ENCODE results near the gene INHBE. TPM values are rescaled to one million over a fixed set of nuclear protein-coding genes. Genes with fewer than 3 reads are reported as not detected.
"Not testable (repeated sequence)": the region's sequence is repeated elsewhere in the genome, so short reads cannot be mapped to it uniquely, and the experiment has no call there.

The INHBE gene, protein sequence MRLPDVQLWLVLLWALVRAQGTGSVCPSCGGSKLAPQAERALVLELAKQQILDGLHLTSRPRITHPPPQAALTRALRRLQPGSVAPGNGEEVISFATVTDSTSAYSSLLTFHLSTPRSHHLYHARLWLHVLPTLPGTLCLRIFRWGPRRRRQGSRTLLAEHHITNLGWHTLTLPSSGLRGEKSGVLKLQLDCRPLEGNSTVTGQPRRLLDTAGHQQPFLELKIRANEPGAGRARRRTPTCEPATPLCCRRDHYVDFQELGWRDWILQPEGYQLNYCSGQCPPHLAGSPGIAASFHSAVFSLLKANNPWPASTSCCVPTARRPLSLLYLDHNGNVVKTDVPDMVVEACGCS
- total RNA-seq: under 1 TPM; 0.18 to 0.23 TPM

DNA sequence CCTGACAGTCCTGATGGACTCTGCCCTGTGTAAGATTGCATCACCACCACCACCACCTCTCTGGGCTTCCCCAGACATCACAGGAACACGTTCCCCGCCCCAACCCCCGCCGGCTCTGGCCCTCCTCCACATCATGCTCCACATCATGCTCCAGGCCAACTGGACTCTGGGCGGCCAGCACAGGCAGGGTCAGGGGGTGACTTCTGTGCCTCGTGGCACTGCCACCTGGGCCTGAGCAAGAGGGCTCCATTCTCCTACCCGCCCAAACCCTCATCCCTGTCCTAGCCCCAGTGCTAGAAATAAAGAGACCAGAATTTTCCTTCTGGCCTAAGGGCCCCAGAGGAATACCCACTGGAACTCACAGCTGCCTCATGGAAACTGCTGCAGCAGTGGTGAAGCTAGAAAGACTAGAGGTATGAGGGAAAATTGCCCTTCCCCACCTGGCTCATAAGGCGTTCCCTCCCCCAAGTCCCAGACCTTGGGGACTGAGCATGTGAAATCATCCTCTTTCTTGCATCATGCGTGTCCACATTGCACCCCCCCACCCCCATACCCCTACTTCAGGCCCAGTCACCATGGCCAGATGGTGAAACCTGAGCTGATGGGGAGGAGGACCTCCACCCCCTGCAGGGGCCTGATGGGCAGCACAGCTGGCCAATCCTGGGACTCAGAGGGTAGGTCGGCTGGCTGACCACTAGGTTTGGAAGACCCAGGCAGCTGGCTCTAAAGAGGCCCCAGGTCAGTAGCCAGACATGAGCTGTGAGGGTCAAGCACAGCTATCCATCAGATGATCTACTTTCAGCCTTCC is at the start of gene INHBE:
TSS of gene INHBE (plus strand) at position 742 of the 808 bp plus-strand sequence. CDS start 230 bp downstream, outside the sequence.
- Mint-ChIP-seq H3K9me3 (no peaks in the 10 kb centered on the region), H3K36me3 (no peaks in the 10 kb centered on the region), H3K27ac (peak within 1 kb of the TSS in 1 of 2 donors; percentile 0)
- DNase-seq (ENCODE audit: low spot score in 2 of 2): no peak
- no peak for ATAC-seq

DNA sequence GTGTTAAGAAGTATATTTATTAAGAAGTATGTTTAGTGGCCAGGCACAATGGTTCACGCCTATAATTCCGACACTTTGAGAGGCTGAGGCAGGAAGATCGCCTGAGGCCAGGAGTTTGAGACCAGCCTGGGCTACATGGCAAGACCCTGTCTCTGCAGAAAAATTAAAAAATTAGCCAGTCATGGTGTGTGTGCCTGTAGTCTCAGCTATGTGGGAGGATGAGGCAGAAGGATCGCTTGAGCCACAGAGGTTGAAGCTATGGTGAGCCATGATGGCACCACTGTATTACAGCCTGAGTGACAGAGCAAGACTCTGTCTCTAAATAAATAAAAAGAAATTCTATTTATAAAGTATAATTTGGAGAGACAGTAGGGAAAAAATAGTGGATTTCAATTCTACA is 44.6 kb upstream of the INHBE start:
- no peaks in the 10 kb centered on the region for H3K9me3 Mint-ChIP-seq
- DNase-seq (ENCODE audit: low spot score in 2 of 2) (no peak), ATAC-seq (no peak)
- H3K27ac Mint-ChIP-seq: no peak overlapping the region
- no peaks in the 10 kb centered on the region for H3K36me3 Mint-ChIP-seq

DNA sequence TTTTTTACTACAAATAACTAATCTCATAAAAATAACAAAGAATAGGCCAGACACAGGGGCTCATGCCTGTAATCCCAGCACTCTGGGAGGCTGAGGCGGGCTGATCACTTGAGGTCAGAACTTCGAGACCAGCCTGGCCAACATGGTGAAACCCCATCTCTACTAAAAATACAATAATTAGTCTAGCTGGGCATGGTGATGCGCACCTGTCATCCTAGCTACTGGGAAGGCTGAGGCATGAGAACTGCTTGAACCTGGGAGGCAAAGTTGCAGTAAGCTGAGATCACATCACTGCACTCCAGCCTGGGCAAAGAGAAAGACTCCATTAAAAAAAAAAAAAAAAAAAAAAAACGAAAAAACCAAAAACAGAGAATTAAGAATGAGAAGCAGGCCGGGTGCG is 40.9 kb upstream of the INHBE start:
- not testable (repeated sequence) for ATAC-seq; DNase-seq (ENCODE audit: low spot score in 2 of 2); H3K27ac Mint-ChIP-seq; H3K36me3 Mint-ChIP-seq; H3K9me3 Mint-ChIP-seq

DNA sequence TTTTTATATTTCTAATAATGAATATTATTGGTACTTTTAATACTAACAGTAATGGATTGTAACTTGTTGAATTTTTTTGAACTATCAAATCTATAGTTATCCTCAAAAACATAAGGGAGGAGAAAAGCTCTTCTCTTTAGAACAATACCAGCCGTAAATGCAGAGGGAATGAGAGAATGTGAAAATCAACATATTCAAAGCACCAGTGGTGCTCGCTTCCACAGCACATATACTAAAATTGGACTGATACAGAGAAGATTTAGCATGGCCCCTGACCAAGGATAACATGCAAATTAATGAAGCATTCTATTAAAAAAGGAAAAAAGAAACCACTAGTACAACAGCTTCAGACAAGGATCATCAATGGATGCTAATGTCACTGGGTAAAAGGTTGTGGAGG is 40.0 kb upstream of the INHBE start:
- Mint-ChIP-seq H3K27ac (no peak overlapping the region), H3K36me3 (no peaks in the 10 kb centered on the region), H3K9me3 (no peaks in the 10 kb centered on the region)
- ATAC-seq (no peak), DNase-seq (ENCODE audit: low spot score in 2 of 2) (no peak)

- ATAC-seq (no peak), DNase-seq (ENCODE audit: low spot score in 2 of 2) (no peak)
- no peaks in the 10 kb centered on the region for H3K36me3 Mint-ChIP-seq
- H3K9me3 Mint-ChIP-seq: no peaks in the 10 kb centered on the region
- no peak overlapping the region for H3K27ac Mint-ChIP-seq
These were observed 38.8 kb upstream of the INHBE start for GRCh38 chr12:57416039-57416996.

DNA sequence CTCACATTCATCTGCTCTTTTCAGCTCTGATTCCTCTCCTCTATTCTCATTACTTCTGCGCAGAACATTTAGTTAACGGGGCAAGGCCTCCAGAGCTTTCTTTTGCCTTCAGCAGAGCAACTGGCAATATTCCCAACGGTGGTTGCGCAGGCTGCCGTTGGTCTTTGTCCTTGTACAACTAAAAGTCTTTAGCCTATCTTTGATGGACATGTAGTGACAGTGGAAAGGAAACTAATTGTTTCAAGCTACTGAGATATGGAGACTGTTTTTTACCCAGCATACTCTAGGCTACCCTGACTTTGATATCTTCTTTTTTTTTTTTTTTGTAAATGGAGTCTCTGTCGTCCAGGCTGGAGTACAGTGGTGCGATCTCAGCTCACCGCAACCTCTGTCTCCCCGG is 36.9 kb upstream of the INHBE start:
- Mint-ChIP-seq H3K27ac (peak overlapping the region in 1 of 2 donors; percentile 7), H3K36me3 (peaks cover 0 to 4% of the 10 kb centered on the region in 2 donors), H3K9me3 (no peaks in the 10 kb centered on the region)
- DNase-seq (ENCODE audit: low spot score in 2 of 2) (no peak), ATAC-seq (no peak)

DNA sequence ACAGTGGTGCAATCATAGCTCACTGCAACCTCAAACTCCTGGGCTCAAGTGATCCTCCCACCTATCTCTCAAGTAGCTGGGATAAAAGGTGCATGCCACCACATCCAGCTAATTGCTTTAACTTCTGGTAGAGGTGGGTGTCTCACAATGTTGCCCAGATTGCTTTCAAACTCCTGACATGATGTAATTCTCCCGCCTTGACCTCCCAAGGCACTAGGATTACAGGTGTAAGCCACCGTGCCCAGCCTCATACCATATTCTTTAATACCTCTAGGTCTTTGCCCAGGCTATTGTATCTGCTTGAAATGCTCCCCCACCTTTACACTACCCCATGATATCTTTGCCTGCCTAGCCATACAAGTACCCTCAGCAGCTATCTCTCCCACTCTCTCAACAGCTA is 35.6 kb upstream of the INHBE start:
- no peaks in the 10 kb centered on the region for H3K9me3 Mint-ChIP-seq
- DNase-seq (ENCODE audit: low spot score in 2 of 2): no peak
- H3K27ac Mint-ChIP-seq: no peak overlapping the region
- ATAC-seq: no peak
- H3K36me3 Mint-ChIP-seq: peaks cover 4 to 8% of the 10 kb centered on the region in 2 donors

DNA sequence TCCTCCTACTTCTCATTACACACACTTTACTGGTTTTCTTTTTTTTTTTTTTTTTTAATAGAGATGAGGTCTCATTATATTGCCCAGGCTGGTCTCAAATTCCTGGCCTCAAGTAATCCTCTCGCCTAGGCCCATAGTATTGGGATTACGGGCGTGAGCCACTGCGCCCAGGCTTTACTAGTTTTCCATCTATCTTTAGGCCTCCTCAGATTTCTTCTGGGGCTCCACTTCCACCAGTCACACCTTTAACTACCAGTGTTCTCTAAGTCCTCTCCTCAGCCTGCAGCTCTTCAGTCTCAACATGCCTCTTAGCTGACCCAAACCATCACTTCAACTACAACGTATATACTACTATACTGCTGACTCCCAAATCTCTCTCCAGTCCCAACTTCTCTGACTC is 34.6 kb upstream of the INHBE start:
- H3K9me3 Mint-ChIP-seq: no peaks in the 10 kb centered on the region
- ATAC-seq (no peak), DNase-seq (ENCODE audit: low spot score in 2 of 2) (no peak)
- H3K27ac Mint-ChIP-seq: no peak overlapping the region
- peaks cover 9 to 10% of the 10 kb centered on the region in 2 donors for H3K36me3 Mint-ChIP-seq

GRCh38 chr12:57426948-57427347 is 28.2 kb upstream of the INHBE start:
- not testable (repeated sequence) for ATAC-seq; DNase-seq (ENCODE audit: low spot score in 2 of 2); H3K27ac Mint-ChIP-seq; H3K9me3 Mint-ChIP-seq
- H3K36me3 Mint-ChIP-seq: peaks cover 20 to 23% of the 10 kb centered on the region in 2 donors

DNA sequence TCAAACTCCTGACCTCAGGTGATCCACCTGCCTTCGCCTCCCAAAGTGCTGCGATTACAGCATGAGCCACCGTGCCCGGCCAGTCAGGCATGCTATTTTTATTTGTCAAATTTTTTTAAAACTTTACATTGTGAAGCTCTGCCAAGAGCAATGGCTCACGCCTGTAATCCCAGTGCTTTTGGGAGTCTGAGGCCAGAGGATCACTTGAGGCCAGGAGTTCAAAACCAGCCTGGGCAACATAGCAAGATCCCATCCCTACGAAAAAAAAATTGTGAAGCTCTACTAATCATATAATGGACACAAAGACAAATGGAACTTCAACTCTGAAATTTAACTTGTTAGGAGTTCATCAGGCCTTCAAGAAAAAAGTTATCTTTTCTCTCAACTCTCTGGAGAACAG is 26.1 kb upstream of the INHBE start:
- DNase-seq (ENCODE audit: low spot score in 2 of 2) (no peak), ATAC-seq (no peak)
- no peaks in the 10 kb centered on the region for H3K9me3 Mint-ChIP-seq
- H3K36me3 Mint-ChIP-seq: peaks cover 19 to 20% of the 10 kb centered on the region in 2 donors
- H3K27ac Mint-ChIP-seq: peak overlapping the region; percentile 83 to 99

- H3K36me3 Mint-ChIP-seq: peaks cover 14% of the 10 kb centered on the region in 2 donors
- no peaks in the 10 kb centered on the region for H3K9me3 Mint-ChIP-seq
- ATAC-seq (no peak), DNase-seq (ENCODE audit: low spot score in 2 of 2) (peak in 1 of 2 donors; percentile 52)
- peak overlapping the region; percentile 99 for H3K27ac Mint-ChIP-seq
These were observed 25.5 kb upstream of the INHBE start for GRCh38 chr12:57429473-57430111.

GRCh38 chr12:57430112-57430930 is 24.8 kb upstream of the INHBE start:
- peak overlapping the region; percentile 99 for H3K27ac Mint-ChIP-seq
- peak; percentile 71 to 74 for ATAC-seq
- DNase-seq (ENCODE audit: low spot score in 2 of 2): peak in 1 of 2 donors; percentile 56
- no peaks in the 10 kb centered on the region for H3K9me3 Mint-ChIP-seq
- H3K36me3 Mint-ChIP-seq: peaks cover 12 to 13% of the 10 kb centered on the region in 2 donors

GRCh38 chr12:57430931-57431566 is 24.1 kb upstream of the INHBE start, which contains the start of gene R3HDM2:
Gene R3HDM2, minus strand, starts transcription at chr12:57431043. Its CDS starts 120,615 bp downstream, at chr12:57310428.
- ATAC-seq (peak; percentile 98 to 99), DNase-seq (ENCODE audit: low spot score in 2 of 2) (peak; percentile 90 to 95)
- Mint-ChIP-seq H3K9me3 (no peaks in the 10 kb centered on the region), H3K27ac (peak within 1 kb of the TSS; percentile 99), H3K36me3 (peaks cover 7 to 13% of the 10 kb centered on the region in 2 donors)

- peak overlapping the region; percentile 99 for H3K27ac Mint-ChIP-seq
- peaks cover 7 to 13% of the 10 kb centered on the region in 2 donors for H3K36me3 Mint-ChIP-seq
- no peak for DNase-seq (ENCODE audit: low spot score in 2 of 2)
- H3K9me3 Mint-ChIP-seq: no peaks in the 10 kb centered on the region
- no peak for ATAC-seq
These were observed 23.4 kb upstream of the INHBE start for GRCh38 chr12:57431654-57432188.

DNA sequence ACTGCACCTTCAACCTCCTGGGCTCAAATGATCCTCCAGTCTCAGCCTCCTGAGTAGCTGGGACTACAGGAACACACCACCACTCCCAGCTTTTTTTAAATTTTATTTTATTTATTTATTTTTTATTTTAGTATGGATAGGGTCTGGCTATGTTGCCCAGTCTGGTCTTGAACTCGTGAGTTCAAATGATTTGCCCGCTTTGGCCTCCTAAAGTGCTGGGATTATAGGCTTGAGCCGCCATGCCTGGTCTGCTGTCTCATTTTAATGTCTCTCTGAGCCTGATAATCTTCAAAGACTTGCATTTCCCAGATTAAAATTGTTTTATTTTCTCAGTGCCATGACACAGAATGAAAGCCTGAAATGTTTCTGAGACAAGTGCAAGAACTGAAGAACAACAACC is 21.7 kb upstream of the INHBE start:
- Mint-ChIP-seq H3K9me3 (no peaks in the 10 kb centered on the region), H3K27ac (no peak overlapping the region), H3K36me3 (peaks cover 7 to 13% of the 10 kb centered on the region in 2 donors)
- ATAC-seq (no peak), DNase-seq (ENCODE audit: low spot score in 2 of 2) (no peak)
